ENCODE data around the gene EXOG.
"Not testable (repeated sequence)": the region's sequence is repeated elsewhere in the genome, so short reads cannot be mapped to it uniquely, and the experiment has no call there.

The EXOG gene

GRCh38 chr3:38566215-38566528 lies 70.0 kb downstream of the EXOG start:
- DNase-seq: no peak

DNA sequence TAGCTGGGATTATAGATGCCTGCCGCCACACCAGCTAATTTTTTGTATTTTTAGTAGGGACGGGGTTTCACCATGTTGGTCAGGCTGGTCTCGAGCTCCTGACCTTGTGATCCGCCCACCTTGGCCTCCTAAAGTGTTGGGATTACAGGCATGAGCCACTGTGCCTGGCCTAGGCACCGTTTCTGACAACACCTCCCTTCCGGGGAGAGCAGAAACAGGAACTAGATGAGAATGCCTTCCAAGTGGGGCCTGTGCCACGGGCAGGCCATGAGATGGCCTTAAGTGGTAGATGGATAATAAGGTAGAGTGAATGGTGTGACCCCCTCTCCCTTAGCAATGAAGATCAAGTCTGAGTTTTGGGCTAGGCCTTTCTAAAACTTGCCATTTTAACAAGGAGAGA lies 70.7 kb downstream of the EXOG start:
- not testable (repeated sequence) for DNase-seq

- no peak for DNase-seq
Observed at GRCh38 chr3:38567498-38567897, 71.4 kb downstream of the EXOG start.

DNA sequence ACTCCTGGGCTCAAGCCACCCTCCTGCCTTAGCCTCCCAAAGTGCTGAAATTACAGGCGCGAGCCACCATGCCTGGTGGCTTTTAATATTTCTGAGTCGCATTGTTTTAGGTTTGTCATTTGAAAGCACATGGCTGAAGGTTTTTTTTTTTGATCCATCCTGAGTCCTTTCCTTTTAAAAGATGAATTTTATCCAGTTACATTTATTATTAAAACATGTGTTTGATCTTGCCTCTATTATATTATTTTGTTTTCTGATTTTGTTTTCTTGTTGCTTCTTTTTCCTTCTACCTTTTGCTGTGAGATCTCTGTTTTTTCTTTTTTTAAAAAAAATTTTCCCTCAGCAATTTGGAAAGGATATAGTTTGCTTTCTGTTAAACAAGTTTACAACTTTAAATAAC lies 77.0 kb downstream of the EXOG start:
- DNase-seq: no peak

GRCh38 chr3:38573556-38573955 lies 77.4 kb downstream of the EXOG start:
- no peak for DNase-seq

DNA sequence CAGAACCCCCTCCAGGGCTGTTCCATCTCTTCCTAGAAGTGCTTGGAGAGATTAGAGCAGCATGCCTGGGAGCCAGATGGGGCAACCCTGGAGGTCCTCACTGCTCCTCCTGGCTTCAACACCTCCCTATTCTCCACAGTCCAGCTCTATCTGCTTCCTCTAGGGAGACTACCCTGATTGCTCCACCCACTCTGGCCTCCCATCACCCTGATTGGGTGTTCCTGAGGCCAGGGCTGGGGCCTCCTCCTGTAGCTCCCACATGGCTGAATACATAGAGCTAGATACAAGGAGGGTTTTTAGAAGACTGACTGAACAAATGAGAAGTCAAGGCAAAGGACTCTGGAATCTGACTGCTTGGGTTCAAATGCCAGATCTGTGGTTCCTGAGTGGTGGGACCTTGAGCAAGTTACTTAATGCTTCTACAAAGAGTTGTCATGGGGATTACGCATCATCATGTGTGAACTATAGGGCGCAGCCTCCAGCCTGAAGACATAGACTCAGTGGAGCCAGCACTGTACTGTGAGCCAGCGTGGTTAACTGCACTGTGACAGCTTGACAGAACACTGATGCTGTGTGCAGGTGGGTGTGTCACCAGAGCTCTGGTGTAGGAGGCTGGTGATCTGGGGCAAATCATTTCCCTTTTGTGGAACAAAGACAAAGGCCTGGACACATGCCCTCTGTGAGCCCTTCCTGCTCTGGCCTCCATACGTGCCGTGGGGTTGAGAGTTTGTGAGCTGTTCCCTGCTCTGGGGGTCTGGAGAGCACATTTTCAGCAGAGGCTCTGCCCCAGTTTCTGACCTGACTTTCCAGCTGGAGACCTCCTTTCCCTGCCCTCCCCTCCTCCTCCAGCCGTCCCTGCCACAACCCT lies 78.5 kb downstream of the EXOG start:
- DNase-seq: no peak

- no peak for DNase-seq
Observed at GRCh38 chr3:38575279-38575843, 79.2 kb downstream of the EXOG start.
